Prostate gland (tissue), 2 donors: ENCODE measurements around the gene PALM3. TPM values are rescaled to one million over a fixed set of nuclear protein-coding genes. Genes with fewer than 3 reads are reported as not detected.
A peak's percentile ranks its signal among the peaks of the same experiment; 100 is the strongest.

Experiments used
- DNase-seq: peaks from one replicate; pipeline ENCODE4 v3.0.0-alpha.2; 2019; ENCODE audit warnings: low spot score
- H3K27ac ChIP-seq, 2 donors: fragments of 200-600 bp; sonication (generic); 2 replicates each; pipeline ENCODE4 v1.5.1; 2017 to 2019
- H3K27me3 ChIP-seq: fragments of 200-600 bp; sonication (generic); replicated peaks from 2 replicates; pipeline ENCODE4 v1.5.1; 2019; ENCODE audit not compliant: insufficient read depth
- H3K36me3 ChIP-seq, 2 donors: fragments of 200-600 bp; sonication (generic); 1 replicate in 1 of 2; 2 replicates in 1 of 2; pipeline versions ENCODE4 v1.5.1 to v1.8.1; 2017 to 2019
- H3K4me1 ChIP-seq: fragments of 200-600 bp; sonication (generic); replicated peaks from 2 replicates; pipeline ENCODE4 v1.5.1; 2019
- H3K4me3 ChIP-seq, 2 donors: fragments of 200-600 bp; sonication (generic); 2 replicates each; pipeline ENCODE4 v1.5.1; 2017 to 2019
- H3K9me3 ChIP-seq: fragments of 200-600 bp; sonication (generic); 2 replicates; pipeline ENCODE4 v1.5.1; 2017
- POLR2A ChIP-seq: fragments of 450-650 bp; IDR thresholded peaks from one replicate; pipeline ENCODE4 v1.6.1; 2016; ENCODE audit warnings: antibody characterized with exemption, mild to moderate bottlenecking
- POLR2AphosphoS5 ChIP-seq: sonication (generic); formaldehyde crosslinking; IDR thresholded peaks from one replicate; pipeline ENCODE4 v1.6.1; 2017; ENCODE audit warnings: antibody characterized with exemption
- WGBS: methylation state at CpG from one replicate; pipeline ENCODE4 v1.1.5; 2018; 5-methylcytosine and 5-hydroxymethylcytosine counted together
- intact Hi-C: fragments of 100-400 bp; cut with DNase I; formaldehyde crosslinking; loops from one replicate; pipeline ENCODE4 v1.14.2; 2022
- total RNA-seq, 2 donors: library from RNA; depleted of rRNA; stranded (reverse); fragments of >200 nt; gene quantifications; one replicate each; pipeline ENCODE4 v1.1.0, GENCODE V29; 2016
- TF ChIP-seq, protein P1 (sequence below), 4 experiments: fragments of 200-600 bp in 2 of 4; fragments of 450-650 bp in 2 of 4; sonication (generic) in 2 of 4; IDR thresholded peaks; 1 replicate in 3 of 4; 2 replicates in 1 of 4; pipeline ENCODE4 v1.5.1; 2016 to 2019; ENCODE audit warnings: antibody characterized with exemption in 4 of 4, mild to moderate bottlenecking in 2 of 4, moderate library complexity in 2 of 4

The PALM3 gene
- total RNA-seq, 2 donors from 2014 or later: 1.8 to 16.1 TPM

DNA sequence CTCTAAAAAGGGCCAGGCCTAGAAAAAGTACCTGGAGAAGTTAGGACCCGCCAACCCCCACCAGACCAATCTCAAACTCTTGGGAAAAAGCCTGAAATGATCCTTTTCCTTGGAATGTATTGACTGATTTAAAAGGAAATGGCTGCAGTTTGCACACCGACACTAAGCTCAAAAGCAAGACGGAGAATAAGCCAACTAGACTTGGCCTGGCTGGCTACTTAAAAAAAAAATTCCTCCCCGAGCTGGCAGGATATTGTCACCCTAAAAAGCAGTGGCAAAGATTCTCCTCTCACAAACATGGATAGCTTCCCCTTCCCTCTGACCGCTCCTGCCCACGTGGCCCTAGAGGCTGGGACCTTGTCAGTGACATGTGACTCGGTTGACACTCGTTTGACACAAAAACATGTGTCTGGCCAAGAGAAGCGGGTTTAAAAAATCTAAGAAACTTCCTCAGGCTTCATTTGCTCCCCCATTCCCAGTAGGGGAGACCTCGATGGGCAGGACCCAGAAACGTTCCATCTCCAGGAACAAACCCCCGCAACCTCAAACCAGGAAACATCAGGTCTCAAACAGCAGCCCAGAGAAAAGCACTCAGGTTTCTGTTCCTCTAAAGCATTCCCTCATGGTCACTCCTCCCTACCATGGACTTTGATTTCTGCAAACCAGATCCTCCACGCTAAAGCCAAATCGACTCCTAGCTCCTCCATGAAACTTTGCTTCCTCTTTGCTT, 57.1 kb downstream of the PALM3 start:
- Histone ChIP-seq H3K36me3 (no peaks in the 10 kb centered on the region), H3K4me1 (no peaks in the 10 kb centered on the region), H3K4me3 (peak overlapping the region in 1 of 2 donors; percentile 94), H3K27me3 (no peaks in the 10 kb centered on the region), H3K27ac (peak overlapping the region; percentile 99 to 100), H3K9me3 (no peaks in the 10 kb centered on the region)
- intact Hi-C loops: loop anchor here (2.0 to 5.0 kb wide), 2 partner anchors 52 to 68 kb away; partner anchors contain the start of genes DCAF15 and MISP3
- WGBS: 23% methylated on average over 14 of the region's 14 CpGs
- TF ChIP-seq, protein P1, sequence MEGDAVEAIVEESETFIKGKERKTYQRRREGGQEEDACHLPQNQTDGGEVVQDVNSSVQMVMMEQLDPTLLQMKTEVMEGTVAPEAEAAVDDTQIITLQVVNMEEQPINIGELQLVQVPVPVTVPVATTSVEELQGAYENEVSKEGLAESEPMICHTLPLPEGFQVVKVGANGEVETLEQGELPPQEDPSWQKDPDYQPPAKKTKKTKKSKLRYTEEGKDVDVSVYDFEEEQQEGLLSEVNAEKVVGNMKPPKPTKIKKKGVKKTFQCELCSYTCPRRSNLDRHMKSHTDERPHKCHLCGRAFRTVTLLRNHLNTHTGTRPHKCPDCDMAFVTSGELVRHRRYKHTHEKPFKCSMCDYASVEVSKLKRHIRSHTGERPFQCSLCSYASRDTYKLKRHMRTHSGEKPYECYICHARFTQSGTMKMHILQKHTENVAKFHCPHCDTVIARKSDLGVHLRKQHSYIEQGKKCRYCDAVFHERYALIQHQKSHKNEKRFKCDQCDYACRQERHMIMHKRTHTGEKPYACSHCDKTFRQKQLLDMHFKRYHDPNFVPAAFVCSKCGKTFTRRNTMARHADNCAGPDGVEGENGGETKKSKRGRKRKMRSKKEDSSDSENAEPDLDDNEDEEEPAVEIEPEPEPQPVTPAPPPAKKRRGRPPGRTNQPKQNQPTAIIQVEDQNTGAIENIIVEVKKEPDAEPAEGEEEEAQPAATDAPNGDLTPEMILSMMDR (IDR thresholded peaks at IDR 0.05): no peak
- TF ChIP-seq POLR2A (no peak), POLR2AphosphoS5 (peak; percentile 60)
- DNase-seq: peak; percentile 49

Other genes starting within 250 kb of the PALM3 start
- 1 to 10 TPM in 1 of 2 donors, not detected in 1; 1.5 TPM for gene NANOS3, start 184.9 kb downstream of the PALM3 start, total RNA-seq
- gene BRME1, start 156.0 kb downstream of the PALM3 start, total RNA-seq: 10 to 100 TPM in 1 of 2 donors, 1 to 10 TPM in 1; 2.0 to 12.6 TPM
- gene CC2D1A, start 155.9 kb downstream of the PALM3 start, total RNA-seq: 10 to 100 TPM; 40.9 to 64.8 TPM
- gene PODNL1, start 123.7 kb downstream of the PALM3 start, total RNA-seq: 1 to 10 TPM in 1 of 2 donors, under 1 TPM in 1; 0.50 to 9.1 TPM
- gene DCAF15, start 109.6 kb downstream of the PALM3 start, total RNA-seq: 10 to 100 TPM; 18.6 to 47.4 TPM
- 10 to 100 TPM in 1 of 2 donors, 1 to 10 TPM in 1; 9.2 to 12.7 TPM for gene RFX1, start 55.8 kb downstream of the PALM3 start, total RNA-seq
- gene RLN3, start 33.9 kb downstream of the PALM3 start, total RNA-seq: not detected
- 1 to 10 TPM; 4.7 to 8.3 TPM for gene IL27RA, start 30.3 kb downstream of the PALM3 start, total RNA-seq
- gene MISP3, start 10.7 kb upstream of the PALM3 start, total RNA-seq: 10 to 100 TPM; 12.4 to 17.2 TPM
- gene C19orf67, start 23.7 kb upstream of the PALM3 start, total RNA-seq: under 1 TPM in 1 of 2 donors, not detected in 1; 0.97 TPM
- 10 to 100 TPM; 25.4 to 48.2 TPM for gene SAMD1, start 28.7 kb upstream of the PALM3 start, total RNA-seq
- gene PRKACA, start 55.7 kb upstream of the PALM3 start, total RNA-seq: 100 to 1,000 TPM in 1 of 2 donors, 10 to 100 TPM in 1; 34.8 to 106 TPM
- gene ASF1B, start 74.5 kb upstream of the PALM3 start, total RNA-seq: 10 to 100 TPM in 1 of 2 donors, 1 to 10 TPM in 1; 5.1 to 19.7 TPM
- 10 to 100 TPM; 13.0 to 44.1 TPM for gene ADGRL1, start 144.1 kb upstream of the PALM3 start, total RNA-seq